Measurements from ENCODE around the gene RNF145.
"Not testable (repeated sequence)": the region's sequence is repeated elsewhere in the genome, so short reads cannot be mapped to it uniquely, and the experiment has no call there.

RNF145 gene

GRCh38 chr5:159190170-159190569 lies 19.2 kb downstream of the RNF145 start:
- DNase-seq (ENCODE audit: low spot score), result no peak

- DNase-seq (ENCODE audit: low spot score), result no peak
Observed at GRCh38 chr5:159189310-159189709, 20.0 kb downstream of the RNF145 start.

DNA sequence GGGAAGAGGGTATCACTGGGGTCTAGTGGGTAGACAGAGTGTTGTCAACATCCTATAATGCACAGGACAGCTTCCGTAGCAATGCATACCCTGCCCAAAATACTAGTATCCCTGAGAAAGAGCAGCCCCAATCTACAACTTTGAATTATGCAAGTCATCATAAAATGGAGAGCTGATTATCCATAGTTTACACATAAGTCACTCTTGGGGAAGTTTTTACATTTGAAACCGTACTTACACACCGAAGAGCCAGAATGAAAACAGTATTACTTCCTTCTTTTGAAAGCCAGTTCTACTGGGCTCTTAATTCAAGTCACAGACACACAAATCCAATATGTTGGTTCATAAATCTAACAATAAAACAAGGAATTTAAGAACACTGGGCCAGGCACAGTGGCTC lies 21.6 kb downstream of the RNF145 start:
- DNase-seq (ENCODE audit: low spot score), result no peak

DNA sequence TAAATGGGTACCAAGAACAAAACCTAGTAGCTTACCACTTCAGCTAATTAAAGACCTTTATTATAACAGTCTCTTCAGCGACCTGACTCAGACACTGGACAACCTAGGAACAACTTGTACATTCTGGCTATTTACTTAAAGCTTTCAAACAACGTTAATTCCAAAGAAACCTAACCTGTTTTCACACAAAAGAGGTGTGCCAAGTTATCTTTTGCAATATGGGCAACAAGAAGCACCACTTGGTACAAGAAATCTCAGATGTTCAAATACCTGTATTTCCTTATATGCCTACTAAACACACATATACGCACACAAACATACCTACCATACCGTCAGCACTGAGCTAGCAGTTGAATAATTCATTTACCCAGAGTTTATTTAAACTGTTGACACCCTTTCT lies 23.0 kb downstream of the RNF145 start:
- DNase-seq (ENCODE audit: low spot score), result no peak

GRCh38 chr5:159185773-159186172 lies 23.6 kb downstream of the RNF145 start:
- no peak for DNase-seq (ENCODE audit: low spot score)

DNA sequence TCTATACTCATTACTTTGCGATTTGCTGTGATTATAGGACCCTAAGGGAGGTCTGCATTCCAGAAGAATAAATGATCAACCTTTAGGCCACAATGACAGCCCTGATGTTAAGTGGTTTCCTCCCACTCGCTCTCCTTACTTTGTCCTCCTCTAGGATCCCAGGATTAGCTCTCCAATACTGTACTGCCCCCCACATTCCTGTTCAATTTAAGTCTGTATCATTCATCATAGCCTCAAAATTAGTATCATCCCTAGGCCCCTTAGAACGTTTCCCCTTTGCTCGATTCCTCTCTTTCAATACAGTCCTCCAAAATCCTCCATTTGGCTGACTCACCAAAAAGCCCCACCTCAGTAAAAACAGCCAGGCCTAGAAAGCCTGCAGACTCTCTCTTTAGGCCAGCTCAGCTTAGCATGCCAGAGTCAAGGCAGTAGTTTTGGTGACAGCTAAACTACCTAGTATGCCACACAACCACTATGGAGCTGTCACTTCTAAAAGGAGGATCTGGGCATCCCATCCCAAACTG lies 24.4 kb downstream of the RNF145 start:
- no peak for DNase-seq (ENCODE audit: low spot score)

- DNase-seq (ENCODE audit: low spot score), result no peak
Observed at GRCh38 chr5:159184236-159184635, 25.1 kb downstream of the RNF145 start.

- no peak for DNase-seq (ENCODE audit: low spot score)
Observed at GRCh38 chr5:159183247-159183646, 26.1 kb downstream of the RNF145 start.

DNA sequence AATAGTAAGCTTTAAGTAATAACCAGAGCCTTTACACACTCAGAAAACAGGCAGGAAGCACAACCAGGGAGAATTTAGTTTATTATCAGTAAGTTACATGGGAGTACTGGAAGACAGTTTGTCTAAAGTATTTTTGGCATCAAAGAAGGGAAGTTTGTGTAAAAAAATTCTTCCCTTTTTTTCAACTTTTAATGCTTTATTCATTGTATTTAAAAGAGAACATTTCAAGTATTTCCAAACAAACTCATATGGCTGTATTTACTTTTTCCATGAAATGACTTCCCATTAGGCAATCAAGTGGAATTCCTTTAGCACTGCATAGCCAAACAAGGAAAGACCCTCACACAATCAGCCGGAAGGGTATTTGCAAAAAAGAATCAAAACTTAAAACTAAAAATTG lies 26.7 kb downstream of the RNF145 start:
- no peak for DNase-seq (ENCODE audit: low spot score)

DNA sequence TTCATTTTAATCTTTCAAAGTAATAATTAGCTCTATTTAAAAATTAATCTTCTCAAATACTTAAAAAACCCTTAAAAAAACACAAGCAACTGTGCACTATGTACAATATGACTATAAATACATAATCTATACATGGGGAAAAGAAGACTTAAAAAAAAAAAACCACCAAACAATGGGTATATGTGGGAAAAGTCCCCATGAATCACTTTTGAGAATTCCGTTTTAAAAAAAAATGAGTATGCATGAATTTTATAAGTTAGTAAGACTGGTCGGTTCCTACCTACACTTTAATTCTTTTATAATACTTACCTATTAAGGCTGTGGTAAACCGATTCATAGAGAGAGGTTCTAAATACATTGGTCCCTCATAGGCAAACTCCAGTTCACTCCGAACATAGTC lies 27.7 kb downstream of the RNF145 start:
- DNase-seq (ENCODE audit: low spot score), result no peak

- no peak for DNase-seq (ENCODE audit: low spot score)
Observed at GRCh38 chr5:159181152-159181551, 28.2 kb downstream of the RNF145 start.

DNA sequence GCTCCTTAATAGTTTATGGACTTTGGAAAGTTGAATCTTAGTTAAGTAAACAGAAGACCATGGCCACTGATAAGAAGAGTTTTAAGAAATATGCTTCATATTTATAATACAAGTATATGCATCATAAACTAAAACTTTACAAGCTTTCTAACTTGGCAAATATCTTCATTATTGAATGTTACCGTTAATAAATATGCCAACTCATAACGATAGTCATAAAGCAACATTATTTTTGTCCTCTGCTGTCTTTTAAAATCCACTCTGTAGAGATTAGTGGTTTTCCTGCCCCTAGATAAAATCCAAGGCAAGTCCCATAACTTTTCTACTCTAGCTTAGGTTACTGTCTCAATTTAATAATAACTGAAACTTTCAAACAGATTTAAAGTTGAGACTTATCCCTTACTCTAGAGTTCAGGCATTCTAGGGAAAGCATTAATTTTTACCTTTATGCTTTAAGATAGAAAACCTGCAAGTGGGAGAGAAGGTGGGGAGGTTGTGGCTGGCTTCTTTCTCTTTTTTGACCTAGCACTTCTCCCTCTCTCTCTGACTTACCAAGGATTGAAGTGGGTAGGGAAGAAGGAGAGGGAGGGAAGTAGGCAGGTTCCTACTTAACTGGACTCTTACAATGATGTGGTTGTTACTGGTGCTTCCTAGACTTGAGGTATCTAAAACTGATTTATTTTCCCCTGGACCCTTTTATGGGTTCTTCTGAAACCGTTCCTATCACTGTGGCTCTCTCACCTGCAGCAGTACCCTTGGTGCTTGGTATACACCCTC lies 29.6 kb downstream of the RNF145 start:
- DNase-seq (ENCODE audit: low spot score), result no peak

DNA sequence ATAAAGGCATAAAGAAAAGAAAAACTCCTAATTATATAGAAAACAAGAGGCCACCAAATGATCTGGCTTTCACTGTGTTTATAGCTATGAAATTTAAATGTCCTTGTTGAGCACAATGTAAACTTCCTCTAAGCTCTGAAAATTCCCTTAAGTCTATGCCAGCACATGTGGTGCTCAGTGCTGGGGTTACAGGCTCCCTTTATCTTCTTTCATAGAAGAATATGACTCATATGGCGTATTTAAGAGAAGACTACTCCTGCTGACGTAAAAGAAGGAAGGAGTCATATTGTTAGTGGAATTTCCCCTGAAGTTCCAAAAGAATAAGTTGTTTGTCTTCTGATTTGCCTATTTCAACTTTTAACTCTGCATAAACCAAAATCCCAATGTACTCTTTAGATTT lies 30.4 kb downstream of the RNF145 start:
- no peak for DNase-seq (ENCODE audit: low spot score)

- DNase-seq (ENCODE audit: low spot score), result no peak
Observed at GRCh38 chr5:159175547-159175946, 33.8 kb downstream of the RNF145 start.

- DNase-seq (ENCODE audit: low spot score), result no peak
Observed at GRCh38 chr5:159174511-159175168, 34.7 kb downstream of the RNF145 start.

DNA sequence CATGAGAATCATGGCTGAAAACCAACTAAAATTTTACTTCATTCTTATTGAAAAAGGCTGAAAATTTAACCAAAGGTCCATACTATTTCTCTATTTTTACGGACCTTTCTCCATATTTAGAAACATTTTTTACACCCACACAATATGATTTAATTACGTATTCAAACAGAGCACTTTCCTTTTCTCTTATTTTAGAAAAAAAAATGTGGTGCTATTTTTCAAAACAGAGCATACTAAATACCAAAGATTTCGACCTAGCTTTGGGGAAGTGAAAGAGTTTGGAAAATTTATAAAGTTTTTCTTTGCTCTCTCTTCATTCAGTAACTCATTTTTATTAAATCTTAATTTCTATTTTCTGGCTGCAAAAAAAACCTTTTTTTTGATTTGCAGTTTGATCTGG lies 38.1 kb downstream of the RNF145 start:
- no peak for DNase-seq (ENCODE audit: low spot score)

DNA sequence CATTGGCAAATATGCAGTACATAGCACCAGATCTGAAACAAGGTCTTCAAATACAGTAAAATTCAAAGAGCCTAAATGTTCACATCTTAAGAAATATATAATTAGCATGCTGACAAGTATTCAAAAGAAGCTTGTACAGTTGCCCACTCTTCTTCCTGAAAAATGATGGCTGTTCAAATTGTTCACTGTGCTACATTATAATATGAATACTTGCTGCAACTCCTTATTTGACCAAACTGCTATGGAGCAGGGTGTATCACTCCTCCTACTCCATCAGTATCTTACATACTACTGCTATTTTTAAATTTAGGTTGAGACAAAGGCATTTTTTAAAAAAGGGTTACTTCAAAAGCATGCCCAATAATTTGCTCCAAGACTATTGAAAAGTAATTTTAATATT lies 39.3 kb downstream of the RNF145 start:
- no peak for DNase-seq (ENCODE audit: low spot score)

DNA sequence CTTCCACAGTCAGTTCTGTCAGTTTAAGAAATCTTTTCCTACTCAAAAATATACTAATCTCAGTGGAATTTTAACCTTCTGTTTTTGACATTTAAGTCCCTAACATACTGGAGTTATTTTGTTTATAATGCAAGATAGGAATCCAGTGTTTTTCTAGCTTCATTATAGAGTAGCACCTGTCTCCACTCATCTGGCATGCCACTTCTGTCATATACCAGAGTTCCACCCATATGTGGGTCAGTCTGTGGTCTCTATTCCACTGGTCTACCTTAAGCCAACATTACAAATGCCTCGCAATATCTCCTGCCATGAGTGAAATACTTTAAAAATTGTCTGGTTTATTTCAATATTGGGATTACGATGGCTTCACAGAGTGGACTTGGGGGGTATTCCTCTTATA lies 42.9 kb downstream of the RNF145 start:
- DNase-seq (ENCODE audit: low spot score), result no peak

DNA sequence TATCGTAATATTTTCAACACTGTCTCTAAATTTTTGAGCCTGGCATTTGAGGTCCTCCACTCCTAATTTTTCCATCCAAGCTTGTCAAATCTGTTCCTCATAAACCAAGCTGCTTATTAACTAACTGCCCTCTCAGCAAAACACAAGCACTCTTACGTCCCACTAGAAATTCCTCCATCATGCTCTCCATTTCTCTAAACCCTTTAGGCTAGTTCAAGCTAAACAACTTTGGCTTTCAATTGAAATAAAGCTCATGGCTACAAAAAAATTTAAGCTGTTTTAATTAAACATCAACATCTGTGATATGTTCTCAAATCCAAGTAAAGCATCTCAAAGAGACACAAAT lies 45.7 kb downstream of the RNF145 start:
- no peak for DNase-seq (ENCODE audit: low spot score)

DNA sequence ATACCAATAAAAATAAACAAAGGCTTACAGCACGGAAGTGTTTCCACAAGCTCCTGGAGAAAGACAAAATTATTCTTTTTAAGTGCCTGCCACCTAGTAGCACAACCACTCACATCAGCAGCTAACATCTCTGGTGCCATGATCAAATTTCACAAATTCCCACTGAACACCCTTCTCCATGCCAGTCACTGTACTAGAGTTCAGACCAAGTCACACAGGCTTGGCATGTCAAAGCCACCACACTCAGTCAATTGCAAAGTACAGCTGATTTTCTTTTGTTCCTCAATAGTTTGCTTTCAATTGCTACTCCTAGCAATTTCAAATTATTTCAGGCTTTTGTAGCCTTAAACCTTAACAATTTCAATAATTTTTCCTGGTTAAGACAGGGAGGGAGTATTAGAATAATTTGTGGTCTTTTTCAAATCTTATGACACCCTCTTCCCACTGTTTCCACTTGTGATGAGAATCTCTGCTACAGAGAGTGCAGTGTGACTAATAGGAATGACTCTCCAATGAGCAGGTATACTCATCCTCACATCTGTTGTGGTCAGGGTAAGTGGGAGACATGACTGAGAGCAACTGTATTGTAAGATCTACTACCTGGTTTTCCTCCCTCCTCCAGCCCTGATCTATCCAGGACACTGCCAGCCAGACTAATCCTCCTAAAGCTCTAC lies 46.2 kb downstream of the RNF145 start:
- no peak for DNase-seq (ENCODE audit: low spot score)

- DNase-seq (ENCODE audit: low spot score), result no peak
Observed at GRCh38 chr5:159161361-159162214, 47.8 kb downstream of the RNF145 start.

DNA sequence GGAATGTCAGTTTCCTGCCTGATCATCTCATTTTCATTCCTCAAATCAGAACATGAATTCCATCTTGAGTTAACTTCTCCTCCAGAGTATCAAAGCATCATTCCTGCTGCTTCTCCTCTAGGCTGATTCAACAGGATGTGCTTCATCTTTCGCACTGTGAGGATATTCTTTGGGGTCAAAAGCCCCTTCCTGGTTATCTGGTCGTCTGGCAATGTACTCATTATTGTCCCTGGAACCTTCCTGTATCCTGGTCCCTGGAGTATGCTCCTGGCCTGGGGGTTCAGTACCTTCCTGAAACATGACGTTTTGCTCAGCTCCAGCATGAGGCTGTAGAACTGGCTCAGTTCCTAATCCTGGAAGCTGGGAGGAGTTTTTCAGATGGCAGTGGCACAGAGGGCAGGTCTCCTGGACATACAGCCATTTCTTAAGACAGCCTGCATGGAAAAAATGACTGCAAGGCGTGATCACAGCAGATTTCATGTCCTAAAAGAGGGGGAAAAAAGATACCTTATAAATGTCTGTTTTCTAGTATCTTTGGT lies 50.7 kb downstream of the RNF145 start:
- DNase-seq (ENCODE audit: low spot score), result not testable (repeated sequence)

All from Ammon's horn (tissue), 1 donor.